Activated B cell treated with CpG ODN at 0.5 μM for 24 hours (primary cell): ENCODE measurements around the gene SRPRA. TPM values are rescaled to one million over a fixed set of nuclear protein-coding genes. Genes with fewer than 3 reads are reported as not detected.
A peak's percentile ranks its signal among the peaks of the same experiment; 100 is the strongest.

Experiments
- ATAC-seq: fragments of 200-7000 bp; cut with Tn5 transposase; one replicate; pipeline ENCODE4 v1.10.0; 2021; ENCODE audit warnings: low read depth, mild to moderate bottlenecking, moderate library complexity
- CTCF ChIA-PET: fragments of 350-600 bp; sonication (Branson Sonifier 250); formaldehyde crosslinking; loops from one replicate; lab custom pipeline; 2021; ENCODE audit warnings: antibody characterized with exemption; lab: Charles Lee
- POLR2A ChIA-PET: fragments of 350-600 bp; sonication (Branson Sonifier 250); formaldehyde crosslinking; loops from one replicate; lab custom pipeline; 2021; ENCODE audit warnings: antibody characterized with exemption; lab: Charles Lee
- DNase-seq: peaks from one replicate; pipeline ENCODE4 v3.0.0; 2022
- H3K27ac Mint-ChIP-seq: one replicate; pipeline ENCODE4 v1.8.0; 2020; ENCODE audit warnings: mixed read lengths
- H3K27me3 Mint-ChIP-seq: one replicate; pipeline ENCODE4 v1.8.0; 2021; ENCODE audit warnings: mixed read lengths
- H3K36me3 Mint-ChIP-seq: one replicate; pipeline ENCODE4 v1.8.0; 2021; ENCODE audit warnings: low read depth, mixed read lengths
- H3K4me1 Mint-ChIP-seq: one replicate; pipeline ENCODE4 v1.8.0; 2021; ENCODE audit warnings: mixed read lengths
- H3K4me3 Mint-ChIP-seq: one replicate; pipeline ENCODE4 v1.8.0; 2020; ENCODE audit warnings: mild to moderate bottlenecking, mixed read lengths
- H3K9me3 Mint-ChIP-seq: one replicate; pipeline ENCODE4 v1.8.0; 2020; ENCODE audit warnings: mixed read lengths
- CTCF ChIP-seq: fragments of 200-600 bp; IDR thresholded peaks from one replicate; pipeline ENCODE4 v1.8.0; 2022; ENCODE audit warnings: antibody characterized with exemption, mild to moderate bottlenecking
- intact Hi-C: fragments of 100-400 bp; cut with micrococcal nuclease; formaldehyde crosslinking; loops from one replicate; pipeline ENCODE4 v1.15.1; 2024
- total RNA-seq: library from RNA; stranded (reverse); gene quantifications from 2 replicates; pipeline ENCODE4 v1.2.3, GENCODE V29; 2022

Gene SRPRA
- total RNA-seq, 1 donor from 2014 or later, result 128 TPM

GRCh38 chr11:126284829-126285228 lies 16.1 kb upstream of the SRPRA start:
- ATAC-seq (peak; percentile 32), DNase-seq (peak; percentile 29)
- Mint-ChIP-seq H3K9me3 (no peaks in the 10 kb centered on the region), H3K4me1 (peaks cover 39% of the 10 kb centered on the region), H3K36me3 (peaks cover 14% of the 10 kb centered on the region), H3K27ac (peak overlapping the region; percentile 82), H3K4me3 (peak overlapping the region; percentile 73), H3K27me3 (no peaks in the 10 kb centered on the region)
- ChIA-PET CTCF (no interaction called here), POLR2A (interaction anchor here (5.3 kb wide), 1 partner anchor 16 kb away, joined by 84 read pairs; the partner anchor contains the start of genes FOXRED1 and SRPRA)
- intact Hi-C loops, result loop anchor here (10.0 kb wide), 1 partner anchor 1330 kb away; the partner anchor contains the start of gene CCDC15
- TF ChIP-seq CTCF, result no peak

- ATAC-seq, result peak; percentile 79
Observed at GRCh38 chr11:126282736-126283591, 14.3 kb upstream of the SRPRA start, which contains the start of gene TIRAP. Gene TIRAP, plus strand, starts transcription at chr11:126283093. Its CDS starts 7,802 bp downstream, at chr11:126290895.

GRCh38 chr11:126282361-126282735 lies 13.7 kb upstream of the SRPRA start:
- ATAC-seq (peak; percentile 35), DNase-seq (peak; percentile 27)
- Mint-ChIP-seq H3K36me3 (peaks cover 14% of the 10 kb centered on the region), H3K27me3 (no peaks in the 10 kb centered on the region), H3K27ac (peak overlapping the region; percentile 87), H3K4me1 (peaks cover 40% of the 10 kb centered on the region), H3K9me3 (no peaks in the 10 kb centered on the region), H3K4me3 (peak overlapping the region; percentile 95)
- POLR2A ChIA-PET, result interaction anchor here (0.6 to 5.3 kb wide), 7 partner anchors 9 to 101 kb away, joined by 3 to 84 read pairs (median 3); partner anchors contain the start of genes DCPS, FOXRED1 and SRPRA
- TF ChIP-seq CTCF, result no peak
- CTCF ChIA-PET, result no interaction called here
- intact Hi-C loops, result loop anchor here (10.0 kb wide), 1 partner anchor 1328 kb away; the partner anchor contains the start of gene CCDC15

More at GRCh38 chr11:126282736-126283591, 14.3 kb upstream of the SRPRA start, which contains the start of gene TIRAP:
- peak within 1 kb of the TSS; percentile 95 for H3K4me3 Mint-ChIP-seq
- no peaks in the 10 kb centered on the region for H3K27me3 Mint-ChIP-seq
- POLR2A ChIA-PET, result interaction anchor here (0.6 to 5.3 kb wide), 9 partner anchors 10 to 72 kb away, joined by 3 to 84 read pairs (median 3); partner anchors contain the start of genes DCPS, FAM118B, FOXRED1 and RPUSD4
- no peak for TF ChIP-seq CTCF
- H3K27ac Mint-ChIP-seq, result peak within 1 kb of the TSS; percentile 93
- H3K4me1 Mint-ChIP-seq, result peaks cover 40% of the 10 kb centered on the region
- CTCF ChIA-PET, result interaction anchor here (1.0 kb wide), 1 partner anchor 27 kb away, joined by 3 read pairs; no protein-coding TSS in a partner anchor
- intact Hi-C loops, result loop anchor here (1.0 to 10.0 kb wide), 4 partner anchors 14 to 1328 kb away; partner anchors contain the start of genes CCDC15, DCPS, FAM118B and FOXRED1
- H3K9me3 Mint-ChIP-seq, result no peaks in the 10 kb centered on the region
- H3K36me3 Mint-ChIP-seq, result peaks cover 10% of the 10 kb centered on the region
- DNase-seq, result peak; percentile 68

- Mint-ChIP-seq H3K36me3 (peaks cover 20% of the 10 kb centered on the region), H3K27me3 (no peaks in the 10 kb centered on the region), H3K27ac (peak overlapping the region; percentile 87), H3K4me3 (peak overlapping the region; percentile 95), H3K9me3 (no peaks in the 10 kb centered on the region), H3K4me1 (peaks cover 37% of the 10 kb centered on the region)
- intact Hi-C loops, result loop anchor here (10.0 kb wide), 1 partner anchor 1327 kb away; the partner anchor contains the start of gene CCDC15
- ChIA-PET POLR2A (interaction anchor here (0.6 to 5.3 kb wide), 5 partner anchors 11 to 101 kb away, joined by 3 to 84 read pairs (median 4); partner anchors contain the start of genes DCPS, FOXRED1 and SRPRA), CTCF (no interaction called here)
- no peak for TF ChIP-seq CTCF
- ATAC-seq (no peak), DNase-seq (no peak)
Observed at GRCh38 chr11:126281666-126282175, 13.0 kb upstream of the SRPRA start.
